Retinal pigment epithelial cell (primary cell): Measurements from ENCODE around the gene MINK1.

ENCODE experiments used
- DNase-seq: peaks from one replicate; pipeline ENCODE4 v3.0.0-alpha.2; 2010; ENCODE audit warnings: low read depth
- H3K4me3 ChIP-seq: 2 replicates; pipeline ENCODE4 v1.5.1; 2011; ENCODE audit warnings: mild to moderate bottlenecking, low read length, control low read depth, moderate library complexity
- TF ChIP-seq, protein P1 (sequence below): conservative IDR thresholded peaks from 2 replicates; pipeline ENCODE4 v1.5.1; 2011; ENCODE audit warnings: low read depth, low read length, control low read depth, inconsistent platforms

The MINK1 gene

DNA sequence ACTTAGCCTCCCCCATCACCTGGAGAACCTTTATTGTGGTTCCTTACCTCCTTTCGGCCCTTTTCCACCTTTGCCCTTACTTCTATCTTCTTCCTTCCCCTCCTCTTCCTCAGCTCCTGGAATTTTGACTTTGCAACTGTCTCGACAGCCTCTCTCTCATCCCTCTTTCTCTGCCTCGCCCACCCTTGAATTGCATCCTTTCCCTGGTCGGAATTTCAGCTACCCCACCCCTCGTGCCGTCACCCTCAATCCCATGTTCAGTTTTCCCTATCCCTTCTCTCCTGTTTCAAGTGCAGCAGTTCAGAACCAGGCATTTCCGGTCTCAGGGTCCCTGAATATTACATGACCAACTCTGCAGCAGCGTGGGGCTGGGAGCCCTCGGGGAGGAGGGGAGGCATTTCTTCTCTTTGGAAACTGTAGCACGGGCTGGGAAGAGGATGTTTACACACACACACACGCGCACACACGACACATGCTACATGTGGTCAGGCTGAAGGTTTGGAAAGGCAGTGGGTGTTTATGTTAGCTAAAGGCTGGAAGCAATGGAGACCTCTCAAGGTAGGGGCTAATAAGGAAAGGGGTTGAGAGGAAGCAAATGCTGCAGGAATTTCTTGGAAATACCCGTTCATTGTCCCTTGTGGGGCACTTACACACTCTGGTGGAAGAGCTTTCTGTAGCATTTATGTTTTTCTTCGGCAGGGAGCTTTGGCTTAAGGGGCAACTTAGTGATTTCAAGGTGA, 971 bp downstream of the MINK1 start:
- H3K4me3 ChIP-seq, result peak overlapping the region; percentile 83
- DNase-seq, result peak; percentile 5
- TF ChIP-seq, protein P1, sequence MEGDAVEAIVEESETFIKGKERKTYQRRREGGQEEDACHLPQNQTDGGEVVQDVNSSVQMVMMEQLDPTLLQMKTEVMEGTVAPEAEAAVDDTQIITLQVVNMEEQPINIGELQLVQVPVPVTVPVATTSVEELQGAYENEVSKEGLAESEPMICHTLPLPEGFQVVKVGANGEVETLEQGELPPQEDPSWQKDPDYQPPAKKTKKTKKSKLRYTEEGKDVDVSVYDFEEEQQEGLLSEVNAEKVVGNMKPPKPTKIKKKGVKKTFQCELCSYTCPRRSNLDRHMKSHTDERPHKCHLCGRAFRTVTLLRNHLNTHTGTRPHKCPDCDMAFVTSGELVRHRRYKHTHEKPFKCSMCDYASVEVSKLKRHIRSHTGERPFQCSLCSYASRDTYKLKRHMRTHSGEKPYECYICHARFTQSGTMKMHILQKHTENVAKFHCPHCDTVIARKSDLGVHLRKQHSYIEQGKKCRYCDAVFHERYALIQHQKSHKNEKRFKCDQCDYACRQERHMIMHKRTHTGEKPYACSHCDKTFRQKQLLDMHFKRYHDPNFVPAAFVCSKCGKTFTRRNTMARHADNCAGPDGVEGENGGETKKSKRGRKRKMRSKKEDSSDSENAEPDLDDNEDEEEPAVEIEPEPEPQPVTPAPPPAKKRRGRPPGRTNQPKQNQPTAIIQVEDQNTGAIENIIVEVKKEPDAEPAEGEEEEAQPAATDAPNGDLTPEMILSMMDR, result no peak

DNA sequence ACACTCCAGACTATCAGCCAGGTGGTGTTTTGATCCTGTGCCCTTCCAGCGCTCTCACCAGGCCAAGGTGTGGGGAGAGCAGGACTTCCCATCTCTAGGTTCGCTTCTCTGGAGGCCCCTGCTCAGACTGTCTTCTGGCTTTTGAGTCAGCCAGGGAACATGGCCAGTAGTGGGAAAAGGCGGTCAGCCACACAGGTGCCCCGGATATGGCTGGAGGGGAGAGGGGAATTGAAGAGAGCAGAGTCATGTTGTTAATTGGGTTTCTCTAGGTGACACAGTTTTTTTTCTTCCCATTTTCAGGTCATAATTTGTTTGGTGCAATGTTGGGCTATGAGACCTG, 1.5 kb downstream of the MINK1 start:
- peak overlapping the region; percentile 83 for H3K4me3 ChIP-seq
- DNase-seq, result no peak
- TF ChIP-seq, protein P1, result no peak

DNA sequence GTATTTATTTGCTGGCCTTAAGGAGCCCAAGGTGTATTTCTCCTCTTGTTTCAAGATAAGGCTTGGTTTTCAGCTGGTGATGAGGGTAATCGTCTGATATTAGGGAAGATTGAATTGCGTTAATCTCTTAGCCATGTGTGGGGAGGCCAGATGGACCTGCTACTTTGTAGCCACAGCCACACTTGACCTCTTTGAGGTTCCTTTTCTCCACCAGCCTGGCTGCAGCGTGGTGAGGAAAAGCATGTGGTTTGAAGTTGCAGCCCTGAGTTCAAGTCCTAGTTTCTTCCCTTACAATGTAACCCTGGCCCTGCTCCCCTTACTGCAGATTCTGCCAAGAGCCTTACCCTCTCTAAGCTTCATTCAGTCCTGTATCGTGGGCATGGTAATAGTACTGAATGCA, 3.1 kb downstream of the MINK1 start:
- TF ChIP-seq, protein P1, result no peak
- DNase-seq, result no peak
- no peak overlapping the region for H3K4me3 ChIP-seq

DNA sequence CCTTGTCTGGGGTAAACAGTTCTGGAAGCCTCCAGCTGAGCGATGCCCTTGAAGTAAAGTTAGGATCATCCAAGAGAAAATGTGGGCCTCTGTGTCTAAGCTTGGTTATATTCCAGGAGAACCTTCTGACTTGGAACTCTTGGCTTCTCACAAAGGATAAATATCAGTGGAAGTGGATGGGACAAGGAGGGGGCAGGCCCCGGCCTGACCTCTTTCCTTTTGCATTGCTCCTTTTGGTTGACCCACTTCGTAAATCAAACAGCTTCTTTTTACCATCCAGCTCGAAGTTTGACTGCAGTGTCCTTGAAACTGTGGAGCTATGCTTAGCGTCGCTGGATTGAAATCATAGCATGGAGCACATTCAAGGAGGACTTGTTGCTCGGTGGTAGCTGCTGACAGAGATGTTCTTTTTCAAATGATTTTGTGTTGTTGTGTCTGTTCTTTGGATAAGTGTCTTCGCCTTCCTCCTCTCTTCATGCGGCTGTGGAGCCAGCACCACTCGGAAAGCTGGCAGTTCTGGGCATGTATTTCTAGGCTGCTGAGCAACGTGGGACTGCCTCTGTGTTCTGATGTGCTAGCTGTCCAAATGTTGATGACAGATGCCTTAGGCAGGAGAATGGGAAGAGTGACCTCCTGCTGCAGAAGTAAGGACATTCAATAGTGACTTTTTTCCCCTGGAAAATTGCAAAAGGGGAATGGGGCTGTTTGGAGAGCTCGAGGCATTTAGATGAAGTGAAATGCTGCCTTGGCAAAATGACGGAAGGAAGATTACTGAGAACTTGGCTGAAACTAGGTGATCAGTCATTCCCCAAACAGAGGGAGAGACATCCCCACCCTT, 4.5 kb downstream of the MINK1 start:
- H3K4me3 ChIP-seq, result no peak overlapping the region
- TF ChIP-seq, protein P1, result no peak
- DNase-seq, result no peak

DNA sequence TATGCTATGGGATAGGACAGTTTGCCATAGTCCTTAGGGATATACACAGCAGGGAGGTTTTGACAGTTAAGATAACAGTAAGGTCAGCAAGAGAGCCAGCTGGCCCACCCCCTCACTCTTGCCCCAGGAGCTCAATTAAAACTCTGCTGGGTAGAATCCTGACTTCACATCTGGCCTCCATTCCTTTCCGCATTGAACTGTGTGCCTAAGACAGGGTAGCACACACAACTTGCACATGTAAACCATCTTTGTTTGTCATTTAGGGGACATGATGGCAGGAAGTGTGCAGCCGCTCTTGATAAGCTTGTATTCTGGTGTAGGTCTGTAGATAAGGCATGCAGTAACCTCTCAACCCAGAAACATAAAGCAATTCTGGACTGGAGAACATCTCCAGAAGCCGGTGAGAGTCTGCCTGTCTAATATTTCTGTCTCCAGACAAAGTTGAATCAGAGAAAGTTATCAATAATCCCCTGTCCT, 5.2 kb downstream of the MINK1 start:
- no peak overlapping the region for H3K4me3 ChIP-seq
- TF ChIP-seq, protein P1, result no peak
- no peak for DNase-seq

DNA sequence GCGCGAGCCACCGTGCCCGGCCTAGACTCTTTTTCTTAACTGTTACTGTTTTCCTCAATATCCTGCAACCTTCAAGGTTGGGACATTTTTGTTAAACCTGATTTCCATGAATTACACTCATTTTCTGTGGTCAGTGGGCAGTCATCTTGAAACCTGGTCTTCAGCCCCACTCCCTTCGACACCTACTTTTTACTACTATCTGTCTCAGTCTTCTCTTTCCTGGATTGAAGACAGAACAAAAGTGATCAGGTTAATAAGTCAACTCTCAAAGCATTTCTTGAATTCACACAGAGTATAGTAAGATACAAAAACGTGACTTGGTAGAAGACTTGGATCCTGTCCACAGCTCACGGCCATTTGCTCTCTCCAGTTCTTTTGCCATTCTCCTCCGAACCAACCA, 6.1 kb downstream of the MINK1 start:
- TF ChIP-seq, protein P1, result no peak
- DNase-seq, result no peak
- no peak overlapping the region for H3K4me3 ChIP-seq
